Common myeloid progenitor, CD34-positive (primary cell): ENCODE measurements around the gene RIN3.

ENCODE experiments used
- CTCF ChIA-PET: fragments of 350-600 bp; sonication (Branson Sonifier 250); formaldehyde crosslinking; loops from one replicate; lab custom pipeline; 2021; ENCODE audit warnings: antibody characterized with exemption; lab: Charles Lee
- POLR2A ChIA-PET: fragments of 350-600 bp; sonication (Branson Sonifier 250); formaldehyde crosslinking; loops from one replicate; lab custom pipeline; 2021; ENCODE audit warnings: antibody characterized with exemption; lab: Charles Lee
- DNase-seq, 3 donors: peaks; one replicate each; pipeline versions ENCODE4 v3.0.0 to v3.0.0-alpha.2; 2013
- H3K27ac ChIP-seq, 2 experiments: 1 replicate in 1 of 2; 2 replicates in 1 of 2; pipeline ENCODE4 v1.7.0; 2013; ENCODE audit warnings: inconsistent platforms in 2 of 2, low read length in 2 of 2, mild to moderate bottlenecking in 2 of 2, low read depth in 1 of 2, moderate library complexity in 1 of 2; ENCODE audit not compliant: severe bottlenecking in 2 of 2, insufficient read depth in 1 of 2, poor library complexity in 1 of 2
- H3K27me3 ChIP-seq, 5 experiments: replicated peaks in 2 of 5; 1 replicate in 3 of 5; 2 replicates in 2 of 5; pipeline versions ENCODE4 v1.6.1 to v1.7.0; 2013; ENCODE audit warnings: low read length in 4 of 5, mild to moderate bottlenecking in 2 of 5, moderate library complexity in 2 of 5, inconsistent platforms in 1 of 5; ENCODE audit not compliant: insufficient read depth in 5 of 5, control insufficient read depth in 4 of 5
- H3K36me3 ChIP-seq, 4 experiments: 1 replicate in 2 of 4; 2 replicates in 2 of 4; pipeline versions ENCODE4 v1.6.1 to v1.7.0; 2013; ENCODE audit warnings: low read length in 3 of 4, control low read depth in 1 of 4, mild to moderate bottlenecking in 1 of 4; ENCODE audit not compliant: control insufficient read depth in 4 of 4, insufficient read depth in 4 of 4
- H3K4me1 ChIP-seq, 4 experiments: 1 replicate in 3 of 4; 2 replicates in 1 of 4; pipeline versions ENCODE4 v1.6.1 to v1.7.1; 2013; ENCODE audit warnings: low read length in 3 of 4, mild to moderate bottlenecking in 3 of 4, control low read depth in 1 of 4, inconsistent platforms in 1 of 4, moderate library complexity in 1 of 4; ENCODE audit not compliant: control insufficient read depth in 4 of 4, insufficient read depth in 4 of 4; ENCODE audit errors: control extremely low read depth in 1 of 4
- H3K4me3 ChIP-seq, 7 experiments: 1 replicate in 4 of 7; 2 replicates in 3 of 7; pipeline versions ENCODE4 v1.5.1 to v1.7.0; 2013; ENCODE audit warnings: mild to moderate bottlenecking in 7 of 7, low read length in 6 of 7, moderate library complexity in 6 of 7, inconsistent platforms in 2 of 7, low read depth in 2 of 7, control low read depth in 1 of 7; ENCODE audit not compliant: insufficient read depth in 4 of 7, control insufficient read depth in 1 of 7; ENCODE audit errors: extremely low read depth in 1 of 7
- H3K9me3 ChIP-seq, 5 experiments: 1 replicate in 4 of 5; 2 replicates in 1 of 5; pipeline versions ENCODE4 v1.6.1 to v1.7.1; 2013; ENCODE audit warnings: low read length in 4 of 5, mild to moderate bottlenecking in 2 of 5, inconsistent platforms in 1 of 5, low read depth in 1 of 5, moderate library complexity in 1 of 5; ENCODE audit not compliant: control insufficient read depth in 4 of 5, insufficient read depth in 2 of 5; ENCODE audit errors: control extremely low read depth in 1 of 5
- WGBS: methylation state at CpG from one replicate; pipeline ENCODE4 v1.1.5; 2013; ENCODE audit not compliant: insufficient coverage; 5-methylcytosine and 5-hydroxymethylcytosine counted together

Gene RIN3

DNA sequence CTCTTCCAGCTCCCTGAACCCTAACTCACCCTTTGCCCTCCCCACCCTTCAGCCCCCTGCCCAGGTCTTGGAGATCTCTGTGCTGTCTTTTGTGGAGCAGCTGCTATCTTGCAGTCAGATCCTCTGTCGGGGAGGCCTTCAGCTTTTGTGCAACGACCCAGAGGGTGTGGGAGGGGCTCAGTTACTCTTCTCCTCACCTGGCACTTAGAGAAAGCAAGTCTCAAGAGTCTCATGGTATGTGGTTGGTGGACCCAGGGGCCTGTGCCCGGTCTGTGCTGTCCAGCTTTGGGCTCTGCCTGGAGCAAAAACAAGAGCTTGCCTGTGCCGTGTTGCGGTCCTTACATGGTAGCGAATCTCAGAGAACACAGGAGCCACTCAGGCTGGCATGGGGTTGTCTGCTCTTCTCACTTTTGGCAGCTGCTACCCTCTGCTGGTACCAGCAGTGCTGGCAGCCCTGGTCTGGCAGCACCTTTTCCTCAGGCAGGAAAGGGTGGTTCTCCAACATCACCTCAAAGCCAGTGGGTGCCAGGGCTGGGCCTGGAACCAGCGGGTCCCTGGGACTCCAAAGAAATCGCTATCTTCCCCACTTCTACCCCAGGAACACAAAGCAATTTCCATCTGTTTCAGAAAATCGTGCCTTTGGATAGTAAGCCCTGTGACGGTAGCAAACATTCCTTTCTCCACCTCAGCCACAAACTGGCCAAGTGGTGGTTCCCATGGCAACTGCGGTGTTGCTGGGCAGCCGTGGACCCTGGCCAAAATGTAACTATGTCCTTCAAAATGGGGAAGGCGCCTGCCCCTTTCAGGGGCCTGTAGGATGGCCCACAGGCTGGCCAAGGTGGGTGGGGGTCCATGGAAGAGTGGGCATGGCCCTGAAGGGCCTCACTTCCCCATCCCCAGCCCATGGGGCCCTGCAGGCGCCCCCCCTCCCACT, 90.0 kb downstream of the RIN3 start:
- POLR2A ChIA-PET = no interaction called here

DNA sequence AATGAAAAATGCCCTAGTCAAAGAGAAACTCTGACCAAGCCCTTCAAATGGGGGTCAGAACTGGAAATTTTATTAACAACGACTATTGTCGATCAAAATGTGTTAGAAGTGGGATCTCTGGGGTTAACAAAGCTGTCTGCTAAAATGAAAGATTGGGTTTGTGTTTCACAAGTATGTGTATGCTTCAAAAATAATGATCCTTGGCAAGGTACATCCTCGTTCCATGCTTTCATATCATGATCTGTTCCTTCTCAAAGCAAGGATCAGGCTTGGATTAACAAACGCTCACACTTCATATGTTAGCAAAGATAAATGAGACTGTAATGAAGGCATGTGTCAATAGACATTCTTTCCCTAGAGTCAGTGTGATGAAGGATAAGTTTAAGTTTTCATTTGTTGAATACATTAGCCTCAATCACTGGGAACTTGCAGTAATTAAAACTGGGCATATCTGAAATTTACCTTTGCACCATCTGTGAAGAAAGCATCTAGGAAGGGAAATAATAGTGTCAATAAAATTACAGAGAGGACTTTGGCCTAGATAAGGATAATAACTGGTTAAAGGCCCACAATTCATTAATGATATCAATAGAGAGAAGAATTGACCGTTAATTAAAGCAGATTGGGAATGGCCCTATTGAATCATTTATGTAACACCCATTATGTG, 91.8 kb downstream of the RIN3 start:
- CTCF ChIA-PET = interaction anchor here (0.7 to 21.5 kb wide), 6 partner anchors 9 to 80 kb away, joined by 3 to 263 read pairs (median 4); no protein-coding TSS in a partner anchor
- H3K36me3 ChIP-seq = peaks cover 0 to 15% (median 4%) of the 10 kb centered on the region in 4 experiments
- H3K4me3 ChIP-seq = no peak overlapping the region
- no peak overlapping the region for H3K27ac ChIP-seq
- H3K9me3 ChIP-seq = peaks cover 0 to 12% (median 4%) of the 10 kb centered on the region in 5 experiments
- no peak for DNase-seq
- POLR2A ChIA-PET = no interaction called here
- 100% methylated on average over 2 of the region's 5 CpGs for WGBS
- peaks cover 2 to 18% (median 11%) of the 10 kb centered on the region in 4 experiments for H3K4me1 ChIP-seq
- no peaks in the 10 kb centered on the region for H3K27me3 ChIP-seq

More for the DNA sequence above, 90.0 kb downstream of the RIN3 start:
- H3K36me3 ChIP-seq = peaks cover 0 to 15% (median 4%) of the 10 kb centered on the region in 4 experiments
- no peak overlapping the region for H3K27ac ChIP-seq
- no peak overlapping the region for H3K4me3 ChIP-seq
- CTCF ChIA-PET = interaction anchor here (1.1 to 21.5 kb wide), 12 partner anchors 9 to 468 kb away, joined by 3 to 263 read pairs (median 4); no protein-coding TSS in a partner anchor
- peaks cover 4 to 17% (median 11%) of the 10 kb centered on the region in 4 experiments for H3K4me1 ChIP-seq
- 70% methylated on average over 13 of the region's 14 CpGs for WGBS
- DNase-seq = peak; percentile 48 to 68 (median 66)
- no peaks in the 10 kb centered on the region for H3K27me3 ChIP-seq
- H3K9me3 ChIP-seq = peaks cover 0 to 12% (median 4%) of the 10 kb centered on the region in 5 experiments

GRCh38 chr14:92607251-92607650, 93.7 kb downstream of the RIN3 start:
- Histone ChIP-seq H3K36me3 (peaks cover 3 to 26% (median 11%) of the 10 kb centered on the region in 4 experiments), H3K9me3 (peaks cover 0 to 20% (median 9%) of the 10 kb centered on the region in 5 experiments), H3K27me3 (no peaks in the 10 kb centered on the region), H3K4me1 (peaks cover 2 to 21% (median 9%) of the 10 kb centered on the region in 4 experiments), H3K4me3 (no peak overlapping the region), H3K27ac (no peak overlapping the region)
- no peak for DNase-seq
- 89% methylated on average over 1 of the region's 3 CpGs for WGBS
- CTCF ChIA-PET = interaction anchor here (0.6 to 21.5 kb wide), 6 partner anchors 12 to 78 kb away, joined by 3 to 263 read pairs (median 3); no protein-coding TSS in a partner anchor
- POLR2A ChIA-PET = no interaction called here

- H3K4me3 ChIP-seq = no peak overlapping the region
- ChIA-PET CTCF (interaction anchor here (0.6 to 21.5 kb wide), 7 partner anchors 8 to 77 kb away, joined by 3 to 263 read pairs (median 3); no protein-coding TSS in a partner anchor), POLR2A (no interaction called here)
- H3K36me3 ChIP-seq = peaks cover 3 to 26% (median 10%) of the 10 kb centered on the region in 4 experiments
- WGBS = no CpG with 5 or more reads among the region's 5 CpGs
- no peak for DNase-seq
- H3K27me3 ChIP-seq = no peaks in the 10 kb centered on the region
- peaks cover 2 to 23% (median 9%) of the 10 kb centered on the region in 4 experiments for H3K4me1 ChIP-seq
- peaks cover 0 to 20% (median 9%) of the 10 kb centered on the region in 5 experiments for H3K9me3 ChIP-seq
- no peak overlapping the region for H3K27ac ChIP-seq
Measured at GRCh38 chr14:92607702-92608429, 94.3 kb downstream of the RIN3 start.

DNA sequence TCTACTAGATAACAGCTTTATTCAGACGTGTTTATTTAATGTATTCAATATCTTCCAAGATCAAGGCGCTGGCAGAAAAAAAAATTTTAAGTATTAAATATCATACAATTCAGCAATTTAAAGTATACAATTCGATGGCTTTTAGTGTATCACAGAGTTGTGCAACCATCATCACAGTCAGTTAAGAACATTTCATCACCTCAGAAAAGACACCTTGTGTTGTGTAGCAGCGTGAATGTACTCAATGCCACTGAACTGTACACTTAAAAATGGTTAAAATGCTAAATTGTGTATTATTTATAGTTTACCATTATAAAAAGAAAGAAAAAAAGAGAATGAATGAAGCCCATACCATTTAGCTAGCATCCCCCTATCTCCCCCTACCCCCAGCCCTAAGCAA, 96.4 kb downstream of the RIN3 start:
- DNase-seq = peak in 1 of 3 donors; percentile 28
- CTCF ChIA-PET = interaction anchor here (0.6 to 21.5 kb wide), 11 partner anchors 8 to 475 kb away, joined by 3 to 263 read pairs (median 4); no protein-coding TSS in a partner anchor
- Histone ChIP-seq H3K4me1 (peaks cover 2 to 29% (median 9%) of the 10 kb centered on the region in 4 experiments), H3K9me3 (peaks cover 0 to 20% (median 9%) of the 10 kb centered on the region in 5 experiments), H3K27ac (no peak overlapping the region), H3K4me3 (no peak overlapping the region), H3K27me3 (no peaks in the 10 kb centered on the region), H3K36me3 (peaks cover 3 to 21% (median 10%) of the 10 kb centered on the region in 4 experiments)
- no CpG with 5 or more reads among the region's 4 CpGs for WGBS
- POLR2A ChIA-PET = no interaction called here

DNA sequence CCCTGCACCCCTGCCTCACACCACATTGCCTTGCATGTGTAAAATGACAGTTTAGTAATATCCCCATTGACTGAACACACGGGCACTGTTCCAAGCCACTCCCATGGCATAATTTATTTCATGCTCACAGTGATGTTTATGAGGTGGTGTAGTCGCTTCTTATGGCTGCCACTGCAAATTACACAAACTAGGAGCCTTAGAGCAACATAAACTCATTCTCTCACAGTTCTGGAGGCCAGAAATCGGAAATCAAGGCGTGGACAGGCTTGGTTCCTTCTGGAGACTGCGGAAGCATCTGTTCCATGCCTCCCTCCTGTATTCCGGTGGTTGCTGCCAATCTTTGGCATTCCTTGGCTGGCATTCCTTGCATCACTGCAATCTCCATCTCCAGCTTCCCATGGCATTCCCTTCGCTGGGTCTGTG, 97.3 kb downstream of the RIN3 start:
- POLR2A ChIA-PET = no interaction called here
- no peaks in the 10 kb centered on the region for H3K27me3 ChIP-seq
- CTCF ChIA-PET = interaction anchor here (1.3 to 21.5 kb wide), 4 partner anchors 11 to 74 kb away, joined by 3 to 263 read pairs (median 8); no protein-coding TSS in a partner anchor
- H3K9me3 ChIP-seq = peaks cover 0 to 20% (median 9%) of the 10 kb centered on the region in 5 experiments
- WGBS = 95% methylated on average over 6 of the region's 7 CpGs
- H3K4me1 ChIP-seq = peaks cover 2 to 38% (median 18%) of the 10 kb centered on the region in 4 experiments
- H3K36me3 ChIP-seq = peaks cover 3 to 21% (median 10%) of the 10 kb centered on the region in 4 experiments
- H3K27ac ChIP-seq = no peak overlapping the region
- no peak overlapping the region for H3K4me3 ChIP-seq
- DNase-seq = no peak
